ENCODE data around the gene KCNIP4.

Gene KCNIP4

GRCh38 chr4:21664355-21664754 is 284.2 kb downstream of the KCNIP4 start:
- H3K9me3 ChIP-seq (ENCODE audit: insufficient read depth, low read depth, low read length): no peaks in the 10 kb centered on the region
- H3K79me2 ChIP-seq (ENCODE audit: insufficient read depth, low read length): no peaks in the 10 kb centered on the region
- H3F3A ChIP-seq (ENCODE audit: low read depth): no peaks in the 10 kb centered on the region
- H2AFZ ChIP-seq (ENCODE audit: low read length): no peak overlapping the region
- no peaks in the 10 kb centered on the region for H3K27me3 ChIP-seq (ENCODE audit: insufficient read depth, low read length, poor library complexity, severe bottlenecking)
- H3K36me3 ChIP-seq (ENCODE audit: insufficient read depth, low read length): no peaks in the 10 kb centered on the region
- no peaks in the 10 kb centered on the region for H3K9me2 ChIP-seq (replicated peaks; ENCODE audit: low read depth, low read length)
- no peaks in the 10 kb centered on the region for H4K20me1 ChIP-seq (ENCODE audit: insufficient read depth, low read length, poor library complexity, severe bottlenecking)
- no peak overlapping the region for H3K9ac ChIP-seq (ENCODE audit: low read depth, low read length, poor library complexity, severe bottlenecking)
- H3K4me3 ChIP-seq (ENCODE audit: low read length, poor library complexity, severe bottlenecking): no peak overlapping the region
- no peak for TF ChIP-seq EZH2phosphoT487 (IDR thresholded peaks at IDR 0.05; ENCODE audit: borderline replicate concordance)
- TF ChIP-seq, protein P1, sequence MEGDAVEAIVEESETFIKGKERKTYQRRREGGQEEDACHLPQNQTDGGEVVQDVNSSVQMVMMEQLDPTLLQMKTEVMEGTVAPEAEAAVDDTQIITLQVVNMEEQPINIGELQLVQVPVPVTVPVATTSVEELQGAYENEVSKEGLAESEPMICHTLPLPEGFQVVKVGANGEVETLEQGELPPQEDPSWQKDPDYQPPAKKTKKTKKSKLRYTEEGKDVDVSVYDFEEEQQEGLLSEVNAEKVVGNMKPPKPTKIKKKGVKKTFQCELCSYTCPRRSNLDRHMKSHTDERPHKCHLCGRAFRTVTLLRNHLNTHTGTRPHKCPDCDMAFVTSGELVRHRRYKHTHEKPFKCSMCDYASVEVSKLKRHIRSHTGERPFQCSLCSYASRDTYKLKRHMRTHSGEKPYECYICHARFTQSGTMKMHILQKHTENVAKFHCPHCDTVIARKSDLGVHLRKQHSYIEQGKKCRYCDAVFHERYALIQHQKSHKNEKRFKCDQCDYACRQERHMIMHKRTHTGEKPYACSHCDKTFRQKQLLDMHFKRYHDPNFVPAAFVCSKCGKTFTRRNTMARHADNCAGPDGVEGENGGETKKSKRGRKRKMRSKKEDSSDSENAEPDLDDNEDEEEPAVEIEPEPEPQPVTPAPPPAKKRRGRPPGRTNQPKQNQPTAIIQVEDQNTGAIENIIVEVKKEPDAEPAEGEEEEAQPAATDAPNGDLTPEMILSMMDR (conservative IDR thresholded peaks at IDR 0.05; ENCODE audit: low read length): no peak
- no peaks in the 10 kb centered on the region for H3K4me1 ChIP-seq (ENCODE audit: insufficient read depth, low read length, poor library complexity, severe bottlenecking)
- H3K4me2 ChIP-seq (ENCODE audit: low read depth, low read length, poor library complexity, severe bottlenecking): no peak overlapping the region

DNA sequence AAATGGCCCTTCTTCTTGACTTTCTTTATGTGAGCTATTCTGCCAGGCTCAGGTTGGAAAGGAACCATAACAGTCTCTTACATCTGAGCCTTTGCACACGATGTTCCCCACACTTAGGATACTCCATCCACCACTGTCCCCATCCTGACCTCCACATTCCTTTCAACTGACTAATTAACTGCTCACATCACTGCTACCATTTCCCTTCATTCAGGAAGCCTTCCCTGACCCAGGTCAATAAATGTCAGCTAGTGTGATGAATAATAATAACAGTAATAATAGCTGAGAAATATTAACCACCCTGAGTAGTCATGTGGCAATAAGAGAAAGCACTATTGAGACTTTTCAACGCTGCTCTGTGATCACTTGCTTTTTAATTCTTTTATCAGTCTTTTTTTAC is 291.7 kb downstream of the KCNIP4 start:
- Histone ChIP-seq H3K4me1 (ENCODE audit: insufficient read depth, low read length, poor library complexity, severe bottlenecking) (no peaks in the 10 kb centered on the region), H3K36me3 (ENCODE audit: insufficient read depth, low read length) (no peaks in the 10 kb centered on the region), H3K9me2 (replicated peaks; ENCODE audit: low read depth, low read length) (no peaks in the 10 kb centered on the region), H4K20me1 (ENCODE audit: insufficient read depth, low read length, poor library complexity, severe bottlenecking) (no peaks in the 10 kb centered on the region), H2AFZ (ENCODE audit: low read length) (no peak overlapping the region), H3K27me3 (ENCODE audit: insufficient read depth, low read length, poor library complexity, severe bottlenecking) (no peaks in the 10 kb centered on the region), H3K4me3 (ENCODE audit: low read length, poor library complexity, severe bottlenecking) (no peak overlapping the region), H3K9me3 (ENCODE audit: insufficient read depth, low read depth, low read length) (no peaks in the 10 kb centered on the region), H3K9ac (ENCODE audit: low read depth, low read length, poor library complexity, severe bottlenecking) (no peak overlapping the region), H3K79me2 (ENCODE audit: insufficient read depth, low read length) (no peaks in the 10 kb centered on the region), H3K4me2 (ENCODE audit: low read depth, low read length, poor library complexity, severe bottlenecking) (no peak overlapping the region), H3F3A (ENCODE audit: low read depth) (no peaks in the 10 kb centered on the region)
- no peak for TF ChIP-seq EZH2phosphoT487 (IDR thresholded peaks at IDR 0.05; ENCODE audit: borderline replicate concordance)
- TF ChIP-seq, protein P1 (conservative IDR thresholded peaks at IDR 0.05; ENCODE audit: low read length): no peak

DNA sequence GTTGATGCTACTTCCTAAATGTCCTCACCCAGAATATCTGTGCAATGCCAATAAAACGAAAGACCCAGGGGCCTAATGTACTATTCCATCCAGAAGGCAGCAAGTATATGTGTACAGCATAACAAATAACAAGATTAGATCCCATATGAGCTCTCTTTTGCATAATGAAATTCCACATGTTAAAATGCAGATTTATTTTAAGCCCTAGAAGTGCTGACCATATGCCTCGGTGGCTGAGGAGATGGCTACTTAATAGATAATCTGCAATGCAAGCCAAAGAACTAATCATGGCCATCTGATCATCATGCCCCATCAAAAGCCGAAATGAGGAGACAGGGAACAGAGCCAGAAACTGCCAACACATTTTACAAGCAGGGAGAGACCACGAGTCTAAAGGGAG is 293.5 kb downstream of the KCNIP4 start:
- H3K4me2 ChIP-seq (ENCODE audit: low read depth, low read length, poor library complexity, severe bottlenecking): no peak overlapping the region
- no peak overlapping the region for H3K4me3 ChIP-seq (ENCODE audit: low read length, poor library complexity, severe bottlenecking)
- H3K36me3 ChIP-seq (ENCODE audit: insufficient read depth, low read length): no peaks in the 10 kb centered on the region
- no peaks in the 10 kb centered on the region for H3K9me2 ChIP-seq (replicated peaks; ENCODE audit: low read depth, low read length)
- H3K4me1 ChIP-seq (ENCODE audit: insufficient read depth, low read length, poor library complexity, severe bottlenecking): no peaks in the 10 kb centered on the region
- no peaks in the 10 kb centered on the region for H3K9me3 ChIP-seq (ENCODE audit: insufficient read depth, low read depth, low read length)
- no peak overlapping the region for H2AFZ ChIP-seq (ENCODE audit: low read length)
- TF ChIP-seq EZH2phosphoT487 (IDR thresholded peaks at IDR 0.05; ENCODE audit: borderline replicate concordance): no peak
- TF ChIP-seq, protein P1 (conservative IDR thresholded peaks at IDR 0.05; ENCODE audit: low read length): no peak
- H3K9ac ChIP-seq (ENCODE audit: low read depth, low read length, poor library complexity, severe bottlenecking): no peak overlapping the region
- no peaks in the 10 kb centered on the region for H3F3A ChIP-seq (ENCODE audit: low read depth)
- H4K20me1 ChIP-seq (ENCODE audit: insufficient read depth, low read length, poor library complexity, severe bottlenecking): no peaks in the 10 kb centered on the region
- no peaks in the 10 kb centered on the region for H3K79me2 ChIP-seq (ENCODE audit: insufficient read depth, low read length)
- no peaks in the 10 kb centered on the region for H3K27me3 ChIP-seq (ENCODE audit: insufficient read depth, low read length, poor library complexity, severe bottlenecking)
